HG03108 (cell line): ENCODE measurements around the gene CLCN3.
"Not testable (repeated sequence)": the region's sequence is repeated elsewhere in the genome, so short reads cannot be mapped to it uniquely, and the experiment has no call there.

Experiments
- ATAC-seq: cut with Tn5 transposase; IDR thresholded peaks from one replicate; pipeline ENCODE4 v1.9.1; 2021; ENCODE audit warnings: moderate library complexity; ENCODE audit not compliant: unreplicated experiment

Gene CLCN3

GRCh38 chr4:169617306-169617705 is 3.1 kb upstream of the CLCN3 start:
- ATAC-seq, result no peak

GRCh38 chr4:169618286-169618685 is 2.1 kb upstream of the CLCN3 start:
- no peak for ATAC-seq

GRCh38 chr4:169618986-169619385 is 1.4 kb upstream of the CLCN3 start:
- ATAC-seq, result no peak

- peak; percentile 30 for ATAC-seq
These were observed 840 bp upstream of the CLCN3 start for GRCh38 chr4:169619518-169619957.

GRCh38 chr4:169620880-169621248 is 486 bp downstream of the CLCN3 start:
- ATAC-seq, result no peak

- ATAC-seq, result no peak
These were observed 1.5 kb downstream of the CLCN3 start for GRCh38 chr4:169621731-169622492.

- no peak for ATAC-seq
These were observed 2.2 kb downstream of the CLCN3 start for GRCh38 chr4:169622566-169622965.

GRCh38 chr4:169624012-169624411 is 3.6 kb downstream of the CLCN3 start:
- not testable (repeated sequence) for ATAC-seq

GRCh38 chr4:169625886-169626285 is 5.5 kb downstream of the CLCN3 start:
- ATAC-seq, result no peak

- peak; percentile 21 for ATAC-seq
These were observed 6.2 kb downstream of the CLCN3 start for GRCh38 chr4:169626331-169627282.

- ATAC-seq, result peak; percentile 46
These were observed 6.9 kb downstream of the CLCN3 start for GRCh38 chr4:169627307-169627706.

- no peak for ATAC-seq
These were observed 8.2 kb downstream of the CLCN3 start for GRCh38 chr4:169628579-169628978.

- ATAC-seq, result no peak
These were observed 9.7 kb downstream of the CLCN3 start for GRCh38 chr4:169630069-169630468.

- ATAC-seq, result no peak
These were observed 12.5 kb downstream of the CLCN3 start for GRCh38 chr4:169632896-169633295.

- ATAC-seq, result no peak
These were observed 14.6 kb downstream of the CLCN3 start for GRCh38 chr4:169634975-169635374.

- ATAC-seq, result no peak
These were observed 20.0 kb downstream of the CLCN3 start for GRCh38 chr4:169640261-169640870.

GRCh38 chr4:169644802-169645201 is 24.4 kb downstream of the CLCN3 start:
- no peak for ATAC-seq

- ATAC-seq, result no peak
These were observed 25.2 kb downstream of the CLCN3 start for GRCh38 chr4:169645627-169646026.

GRCh38 chr4:169649545-169650226 is 29.3 kb downstream of the CLCN3 start:
- no peak for ATAC-seq

- no peak for ATAC-seq
These were observed 30.0 kb downstream of the CLCN3 start for GRCh38 chr4:169650227-169650936.
